Type B pancreatic cell (in vitro differentiated cells): ENCODE results near the gene KATNB1. TPM values are rescaled to one million over a fixed set of nuclear protein-coding genes. Genes with fewer than 3 reads are reported as not detected.

Source experiments
- DNase-seq: peaks from one replicate; pipeline ENCODE4 v3.0.0; 2021; ENCODE audit warnings: mixed read lengths; ENCODE audit not compliant: unreplicated experiment; ENCODE audit errors: extremely low spot score
- H3K27ac Mint-ChIP-seq: 2 replicates; pipeline ENCODE4 v1.8.0; 2021; ENCODE audit warnings: mild to moderate bottlenecking, mixed read lengths
- H3K27me3 Mint-ChIP-seq: 2 replicates; pipeline ENCODE4 v1.8.0; 2021; ENCODE audit warnings: mixed read lengths
- H3K36me3 Mint-ChIP-seq: 2 replicates; pipeline ENCODE4 v1.8.0; 2021; ENCODE audit warnings: mixed read lengths
- H3K4me1 Mint-ChIP-seq: one replicate; pipeline ENCODE4 v1.8.0; 2021; ENCODE audit warnings: mixed read lengths; ENCODE audit not compliant: unreplicated experiment
- H3K4me3 Mint-ChIP-seq: 2 replicates; pipeline ENCODE4 v1.8.0; 2021; ENCODE audit warnings: mild to moderate bottlenecking, mixed read lengths
- H3K9me3 Mint-ChIP-seq: 2 replicates; pipeline ENCODE4 v1.8.0; 2021; ENCODE audit warnings: mixed read lengths
- CTCF ChIP-seq: fragments of 200-600 bp; sonication (generic); conservative IDR thresholded peaks from 2 replicates; pipeline ENCODE4 v1.5.0; 2021; ENCODE audit warnings: antibody characterized with exemption, mild to moderate bottlenecking
- total RNA-seq: library from RNA; stranded (reverse); gene quantifications from 2 replicates; pipeline ENCODE4 v1.2.1, GENCODE V29; 2021; ENCODE audit warnings: low replicate concordance

The KATNB1 gene
- total RNA-seq, 1 donor from 2014 or later: 31.7 TPM

- Mint-ChIP-seq H3K27me3 (no peaks in the 10 kb centered on the region), H3K27ac (no peak overlapping the region), H3K36me3 (no peaks in the 10 kb centered on the region), H3K9me3 (no peaks in the 10 kb centered on the region), H3K4me1 (peaks cover 4% of the 10 kb centered on the region), H3K4me3 (no peak overlapping the region)
- no peak for DNase-seq
- peak; percentile 29 for TF ChIP-seq CTCF
Observed at GRCh38 chr16:57755061-57755684, 19.6 kb downstream of the KATNB1 start.

GRCh38 chr16:57755726-57756423, 20.3 kb downstream of the KATNB1 start:
- Mint-ChIP-seq H3K4me1 (peaks cover 5% of the 10 kb centered on the region), H3K9me3 (no peaks in the 10 kb centered on the region), H3K4me3 (no peak overlapping the region), H3K27ac (no peak overlapping the region), H3K36me3 (no peaks in the 10 kb centered on the region), H3K27me3 (no peaks in the 10 kb centered on the region)
- no peak for TF ChIP-seq CTCF
- no peak for DNase-seq

GRCh38 chr16:57756424-57757325, 21.1 kb downstream of the KATNB1 start:
- Mint-ChIP-seq H3K4me1 (peaks cover 5% of the 10 kb centered on the region), H3K4me3 (no peak overlapping the region), H3K36me3 (no peaks in the 10 kb centered on the region), H3K27me3 (no peaks in the 10 kb centered on the region), H3K9me3 (no peaks in the 10 kb centered on the region), H3K27ac (no peak overlapping the region)
- no peak for DNase-seq
- TF ChIP-seq CTCF: no peak

- peak; percentile 91 for DNase-seq
- peak; percentile 97 for TF ChIP-seq CTCF
- Mint-ChIP-seq H3K27me3 (no peaks in the 10 kb centered on the region), H3K4me1 (peaks cover 5% of the 10 kb centered on the region), H3K4me3 (no peak overlapping the region), H3K36me3 (no peaks in the 10 kb centered on the region), H3K27ac (no peak overlapping the region), H3K9me3 (no peaks in the 10 kb centered on the region)
Observed at GRCh38 chr16:57757326-57757786, 21.8 kb downstream of the KATNB1 start.

GRCh38 chr16:57757883-57758282, 22.3 kb downstream of the KATNB1 start:
- Mint-ChIP-seq H3K9me3 (no peaks in the 10 kb centered on the region), H3K36me3 (no peaks in the 10 kb centered on the region), H3K4me1 (peaks cover 6% of the 10 kb centered on the region), H3K27me3 (no peaks in the 10 kb centered on the region), H3K27ac (no peak overlapping the region), H3K4me3 (no peak overlapping the region)
- DNase-seq: no peak
- no peak for TF ChIP-seq CTCF
